IMR-90 (cell line): ENCODE data around the gene ADAM33. TPM values are rescaled to one million over a fixed set of nuclear protein-coding genes. Genes with fewer than 3 reads are reported as not detected.

Source experiments
- ATAC-seq: fragments of 200-7000 bp; cut with Tn5 transposase; 2 replicates; pipeline ENCODE4 v1.9.1; 2020; ENCODE audit warnings: low read depth, mild to moderate bottlenecking, moderate library complexity
- BruUV-seq: library from RNA; stranded (reverse); fragments of 400-500 nt; replicated peaks from 2 replicates; lab custom pipeline; 2021; lab: Mats Ljungman, UMichigan
- CTCF ChIA-PET: fragments of 300-600 bp; formaldehyde crosslinking; extraction: SDS; loops from one replicate; lab custom pipeline; 2021; ENCODE audit warnings: antibody characterized with exemption; lab: Yijun Ruan, JAX
- POLR2A ChIA-PET: fragments of 300-600 bp; sonication (Branson Sonifier 250); formaldehyde crosslinking; loops from one replicate; lab custom pipeline; 2022; ENCODE audit warnings: antibody characterized with exemption; ENCODE audit not compliant: unreplicated experiment; lab: Charles Lee
- DNase-seq: peaks from one replicate; pipeline ENCODE4 v3.0.0; 2013
- H2AFZ ChIP-seq: replicated peaks from 2 replicates; pipeline ENCODE3; 2013; ENCODE audit warnings: low read length, mild to moderate bottlenecking; ENCODE audit not compliant: poor library complexity
- H2AK5ac ChIP-seq: 2 replicates; pipeline ENCODE4 v1.6.1; 2013; ENCODE audit warnings: low read depth, low read length, inconsistent platforms
- H2AK9ac ChIP-seq: replicated peaks from 2 replicates; pipeline ENCODE3; 2013; ENCODE audit warnings: mild to moderate bottlenecking, low read depth, low read length, moderate library complexity; ENCODE audit not compliant: poor library complexity
- H2BK120ac ChIP-seq: 2 replicates; pipeline ENCODE4 v1.6.1; 2013; ENCODE audit warnings: low read depth, low read length, inconsistent platforms
- H2BK15ac ChIP-seq: 3 replicates; pipeline ENCODE4 v1.6.1; 2013; ENCODE audit warnings: low read depth, low read length, inconsistent platforms
- H2BK20ac ChIP-seq: 2 replicates; pipeline ENCODE4 v1.6.1; 2013; ENCODE audit warnings: low read depth, mild to moderate bottlenecking, inconsistent platforms, low read length, moderate library complexity
- H2BK5ac ChIP-seq: 2 replicates; pipeline ENCODE4 v1.6.1; 2013; ENCODE audit warnings: mild to moderate bottlenecking, low read depth, low read length, inconsistent platforms; ENCODE audit not compliant: poor library complexity, severe bottlenecking
- H3K14ac ChIP-seq: replicated peaks from 2 replicates; pipeline ENCODE4 v1.6.1; 2013; ENCODE audit warnings: low read depth, low read length, inconsistent platforms
- H3K18ac ChIP-seq: 2 replicates; pipeline ENCODE4 v1.6.1; 2013; ENCODE audit warnings: low read depth, low read length, control low read depth
- H3K23ac ChIP-seq: 2 replicates; pipeline ENCODE4 v1.6.1; 2013; ENCODE audit warnings: low read depth, low read length, inconsistent platforms
- H3K27ac ChIP-seq: 2 replicates; pipeline ENCODE4 v1.5.1; 2013; ENCODE audit warnings: mild to moderate bottlenecking, control low read depth, low read length; ENCODE audit not compliant: insufficient read depth
- H3K27me3 ChIP-seq: 2 replicates; pipeline ENCODE4 v1.6.1; 2013; ENCODE audit warnings: low read length; ENCODE audit not compliant: control insufficient read depth, insufficient read depth
- H3K36me3 ChIP-seq: 2 replicates; pipeline ENCODE4 v1.6.1; 2013; ENCODE audit warnings: low read length, mixed read lengths; ENCODE audit not compliant: control insufficient read depth, insufficient read depth
- H3K4ac ChIP-seq: 2 replicates; pipeline ENCODE4 v1.6.1; 2013; ENCODE audit warnings: low read depth, low read length, inconsistent platforms
- H3K4me1 ChIP-seq: 2 replicates; pipeline ENCODE4 v1.6.1; 2013; ENCODE audit warnings: low read length, mixed read lengths; ENCODE audit not compliant: control insufficient read depth, insufficient read depth
- H3K4me2 ChIP-seq: 2 replicates; pipeline ENCODE4 v1.6.1; 2013; ENCODE audit warnings: low read depth, mild to moderate bottlenecking, control low read depth, low read length, moderate library complexity
- H3K4me3 ChIP-seq: 2 replicates; pipeline ENCODE4 v1.5.1; 2013; ENCODE audit warnings: low read depth, mild to moderate bottlenecking, control low read depth, low read length, moderate library complexity; ENCODE audit not compliant: insufficient read depth
- H3K56ac ChIP-seq: 2 replicates; pipeline ENCODE4 v1.6.1; 2013; ENCODE audit warnings: low read length, inconsistent platforms; ENCODE audit not compliant: insufficient read depth; ENCODE audit errors: extremely low read depth
- H3K79me1 ChIP-seq, 2 experiments: 2 replicates each; pipeline ENCODE4 v1.6.1; 2013; ENCODE audit warnings: low read length in 2 of 2, inconsistent platforms in 1 of 2, low read depth in 1 of 2
- H3K9ac ChIP-seq: 2 replicates; pipeline ENCODE4 v1.6.1; 2013; ENCODE audit warnings: low read depth, low read length, control low read depth
- H3K9me1 ChIP-seq: 2 replicates; pipeline ENCODE4 v1.6.1; 2013; ENCODE audit warnings: low read length, inconsistent platforms; ENCODE audit not compliant: insufficient read depth
- H3K9me3 ChIP-seq: 2 replicates; pipeline ENCODE4 v1.6.1; 2013; ENCODE audit warnings: low read length; ENCODE audit not compliant: control insufficient read depth, insufficient read depth
- H4K20me1 ChIP-seq: 2 replicates; pipeline ENCODE4 v1.6.1; 2013; ENCODE audit warnings: low read length, inconsistent platforms; ENCODE audit not compliant: insufficient read depth
- H4K5ac ChIP-seq: 2 replicates; pipeline ENCODE4 v1.6.1; 2013; ENCODE audit warnings: mild to moderate bottlenecking, low read depth, low read length, control low read depth
- H4K8ac ChIP-seq, 2 experiments: 2 replicates each; pipeline ENCODE4 v1.6.1; 2013; ENCODE audit warnings: low read depth in 2 of 2, low read length in 2 of 2, control low read depth in 1 of 2, inconsistent platforms in 1 of 2
- H4K91ac ChIP-seq: 2 replicates; pipeline ENCODE4 v1.6.1; 2013; ENCODE audit warnings: low read depth, low read length, inconsistent platforms; ENCODE audit not compliant: insufficient read depth
- BHLHE40 ChIP-seq: fragments of 150-350 bp; IDR thresholded peaks from 2 replicates; pipeline ENCODE4 v1.6.1; 2016; ENCODE audit warnings: mild to moderate bottlenecking, low read depth, low read length
- CEBPB ChIP-seq: IDR thresholded peaks from 2 replicates; pipeline ENCODE4 v1.6.1; 2012; ENCODE audit warnings: low read depth, low read length, improper control_type of control experiment
- FOS ChIP-seq: fragments of 150-350 bp; IDR thresholded peaks from 2 replicates; pipeline ENCODE4 v1.6.1; 2016; ENCODE audit warnings: low read depth, low read length
- MAFK ChIP-seq: IDR thresholded peaks from 2 replicates; pipeline ENCODE4 v1.6.1; 2012; ENCODE audit warnings: low read depth, low read length, improper control_type of control experiment
- MAZ ChIP-seq: IDR thresholded peaks from 2 replicates; pipeline ENCODE4 v1.6.1; 2012; ENCODE audit warnings: low read depth, mild to moderate bottlenecking, low read length, improper control_type of control experiment, moderate library complexity, borderline replicate concordance
- MXI1 ChIP-seq: IDR thresholded peaks from 2 replicates; pipeline ENCODE4 v1.6.1; 2012; ENCODE audit warnings: low read depth, mild to moderate bottlenecking, low read length, moderate library complexity, borderline replicate concordance
- NFE2L2 ChIP-seq: fragments of 150-350 bp; IDR thresholded peaks from 2 replicates; pipeline ENCODE4 v1.6.1; 2016; ENCODE audit warnings: low read depth, mild to moderate bottlenecking, low read length
- RCOR1 ChIP-seq: IDR thresholded peaks from 2 replicates; pipeline ENCODE4 v1.6.1; 2012; ENCODE audit warnings: mild to moderate bottlenecking, low read length, improper control_type of control experiment; ENCODE audit not compliant: insufficient replicate concordance
- RFX5 ChIP-seq: IDR thresholded peaks from 2 replicates; pipeline ENCODE4 v1.8.0; 2012; ENCODE audit warnings: low read depth, mild to moderate bottlenecking, low read length, moderate library complexity
- WGBS, 2 experiments: methylation state at CpG; one replicate each; pipeline versions ENCODE4 v1.1.5 to v1.1.7; 2013; ENCODE audit warnings: missing lambda C conversion rate in 2 of 2; ENCODE audit not compliant: insufficient read length in 1 of 2; ENCODE audit errors: extremely low coverage in 2 of 2; 5-methylcytosine and 5-hydroxymethylcytosine counted together
- dilution Hi-C: fragments of 300-500 bp; cut with HindIII; formaldehyde crosslinking; loops from one replicate; pipeline ENCODE4 v1.14.3; 2018; ENCODE audit warnings: low sequenced_read_pairs; ENCODE audit not compliant: unreplicated experiment
- in situ Hi-C: fragments of 300-500 bp; cut with MboI; formaldehyde crosslinking; loops from 3 replicates; pipeline ENCODE4 v1.14.3; 2019; ENCODE audit warnings: low sequenced_read_pairs, inconsistent platforms, mixed read lengths
- intact Hi-C: fragments of 100-400 bp; cut with micrococcal nuclease; formaldehyde crosslinking; loops from 2 replicates; pipeline ENCODE4 v1.10.0; 2022
- polyA plus RNA-seq, 3 experiments: library from polyadenylated mRNA; depleted of rRNA; stranded (reverse); fragments of >200 nt; gene quantifications; 2 replicates each; pipeline ENCODE4 v1.2.3, GENCODE V29; 2012; ENCODE audit warnings: low replicate concordance in 1 of 3
- total RNA-seq: library from RNA; depleted of rRNA; stranded (reverse); fragments of >200 nt; gene quantifications from 2 replicates; pipeline ENCODE4 v1.2.3, GENCODE V29; 2012
- TF ChIP-seq, protein P1 (sequence below): conservative IDR thresholded peaks from 2 replicates; pipeline ENCODE4 v1.5.1; 2012; ENCODE audit warnings: mild to moderate bottlenecking, low read depth, low read length, improper control_type of control experiment
- TF ChIP-seq, protein P2 (sequence below): fragments of 150-350 bp; IDR thresholded peaks from 2 replicates; pipeline ENCODE4 v1.6.1; 2017; ENCODE audit warnings: mild to moderate bottlenecking, antibody characterized with exemption, low read length, low read depth

Gene ADAM33
- total and polyA plus RNA-seq, 2 of the 4 experiments (the other 2 are of a cell fraction): 0.18 to 1.7 TPM

GRCh38 chr20:3698591-3699001 lies 16.8 kb upstream of the ADAM33 start (continued):
- TF ChIP-seq, protein P1, sequence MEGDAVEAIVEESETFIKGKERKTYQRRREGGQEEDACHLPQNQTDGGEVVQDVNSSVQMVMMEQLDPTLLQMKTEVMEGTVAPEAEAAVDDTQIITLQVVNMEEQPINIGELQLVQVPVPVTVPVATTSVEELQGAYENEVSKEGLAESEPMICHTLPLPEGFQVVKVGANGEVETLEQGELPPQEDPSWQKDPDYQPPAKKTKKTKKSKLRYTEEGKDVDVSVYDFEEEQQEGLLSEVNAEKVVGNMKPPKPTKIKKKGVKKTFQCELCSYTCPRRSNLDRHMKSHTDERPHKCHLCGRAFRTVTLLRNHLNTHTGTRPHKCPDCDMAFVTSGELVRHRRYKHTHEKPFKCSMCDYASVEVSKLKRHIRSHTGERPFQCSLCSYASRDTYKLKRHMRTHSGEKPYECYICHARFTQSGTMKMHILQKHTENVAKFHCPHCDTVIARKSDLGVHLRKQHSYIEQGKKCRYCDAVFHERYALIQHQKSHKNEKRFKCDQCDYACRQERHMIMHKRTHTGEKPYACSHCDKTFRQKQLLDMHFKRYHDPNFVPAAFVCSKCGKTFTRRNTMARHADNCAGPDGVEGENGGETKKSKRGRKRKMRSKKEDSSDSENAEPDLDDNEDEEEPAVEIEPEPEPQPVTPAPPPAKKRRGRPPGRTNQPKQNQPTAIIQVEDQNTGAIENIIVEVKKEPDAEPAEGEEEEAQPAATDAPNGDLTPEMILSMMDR: no peak

DNA sequence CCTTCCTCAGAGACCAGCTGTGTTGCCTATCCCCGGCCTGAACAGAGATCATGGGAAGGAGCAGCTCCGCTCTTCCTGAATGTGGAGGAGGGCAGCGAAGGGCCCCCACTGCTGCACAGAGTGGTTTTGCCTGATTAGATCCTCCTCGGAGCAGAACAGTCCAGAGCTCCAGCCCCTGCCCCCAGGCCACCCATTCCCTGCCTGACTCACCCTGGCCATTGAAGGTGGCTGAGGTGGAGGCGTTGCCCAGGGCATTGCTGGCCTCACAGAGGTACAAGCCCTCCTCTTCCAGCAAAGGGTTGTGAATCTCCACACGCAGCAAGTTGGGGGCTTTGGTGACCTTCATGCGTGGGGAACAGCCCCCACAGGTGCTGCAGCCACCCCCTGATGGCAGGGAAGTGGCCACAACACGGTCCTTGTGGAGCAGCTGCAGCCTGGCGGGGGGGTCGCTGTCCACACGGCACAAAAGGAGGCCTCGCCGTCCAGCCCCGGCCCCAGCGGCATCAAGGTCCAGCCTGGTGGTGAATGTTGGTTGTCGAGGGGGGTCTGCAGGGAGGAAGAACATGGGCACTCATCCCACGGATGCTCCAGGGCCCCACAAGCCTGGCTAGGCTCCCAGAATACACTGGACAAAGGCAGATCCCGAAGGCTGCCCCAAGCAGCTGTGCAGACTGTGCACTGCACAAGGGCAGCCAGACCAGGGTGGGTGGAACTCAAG lies 15.9 kb upstream of the ADAM33 start:
- H3K4me2 ChIP-seq: no peak overlapping the region
- 47% methylated on average over 2 of the region's 18 CpGs; no CpG with 5 or more reads in 1 of the 2 experiments for WGBS, 2 experiments
- BruUV-seq: no TSS peak
- TF ChIP-seq MAZ (no peak), NFE2L2 (no peak), MXI1 (no peak), FOS (no peak), CEBPB (no peak), MAFK (no peak), RFX5 (no peak), RCOR1 (no peak), BHLHE40 (no peak)
- TF ChIP-seq, protein P1: no peak
- TF ChIP-seq, protein P2, sequence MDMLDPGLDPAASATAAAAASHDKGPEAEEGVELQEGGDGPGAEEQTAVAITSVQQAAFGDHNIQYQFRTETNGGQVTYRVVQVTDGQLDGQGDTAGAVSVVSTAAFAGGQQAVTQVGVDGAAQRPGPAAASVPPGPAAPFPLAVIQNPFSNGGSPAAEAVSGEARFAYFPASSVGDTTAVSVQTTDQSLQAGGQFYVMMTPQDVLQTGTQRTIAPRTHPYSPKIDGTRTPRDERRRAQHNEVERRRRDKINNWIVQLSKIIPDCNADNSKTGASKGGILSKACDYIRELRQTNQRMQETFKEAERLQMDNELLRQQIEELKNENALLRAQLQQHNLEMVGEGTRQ: no peak

More for the DNA sequence above, 15.9 kb upstream of the ADAM33 start:
- Histone ChIP-seq H3K9me3 (peaks cover 4% of the 10 kb centered on the region; the same call in 1 of the 2 replicates), H3K14ac (no peak overlapping the region), H3K4ac (no peak overlapping the region), H3K27ac (no peak overlapping the region), H2AFZ (no peak overlapping the region), H2BK15ac (no peak overlapping the region), H2AK5ac (no peak overlapping the region), H3K27me3 (peaks cover 34% of the 10 kb centered on the region; the same call in 1 of the 2 replicates), H4K20me1 (no peaks in the 10 kb centered on the region), H3K23ac (no peak overlapping the region), H4K91ac (no peak overlapping the region), H2BK20ac (no peak overlapping the region), H2BK5ac (no peak overlapping the region), H3K36me3 (no peaks in the 10 kb centered on the region), H3K9ac (no peak overlapping the region), H3K79me1 (no peaks in the 10 kb centered on the region), H4K5ac (no peak overlapping the region), H4K8ac (no peak overlapping the region), H3K56ac (no peak overlapping the region), H2AK9ac (peak overlapping the region; percentile 15), H2BK120ac (no peak overlapping the region), H3K9me1 (no peaks in the 10 kb centered on the region), H3K4me1 (no peaks in the 10 kb centered on the region), H3K4me3 (no peak overlapping the region), H3K18ac (no peak overlapping the region)
- DNase-seq (no peak), ATAC-seq (no peak)
- CTCF ChIA-PET: interaction anchor here (0.6 kb wide), 1 partner anchor 300 kb away, joined by 3 read pairs; no protein-coding TSS in a partner anchor
- in situ Hi-C loops: no loop called here
- intact Hi-C loops: no loop called here
- POLR2A ChIA-PET: no interaction called here
- dilution Hi-C loops: no loop called here
